K562 (cell line): ENCODE measurements around the gene TNPO3. TPM values are rescaled to one million over a fixed set of nuclear protein-coding genes. Genes with fewer than 3 reads are reported as not detected.

Experiments
- ATF1 ChIP-seq, 2 experiments: fragments of 450-650 bp in 1 of 2; IDR thresholded peaks; 2 replicates each; pipeline ENCODE4 v1.6.1; 2016; ENCODE audit warnings: missing compliant biosample characterization in 1 of 2, missing genetic modification characterization in 1 of 2
- CC2D1A ChIP-seq: fragments of 450-650 bp; IDR thresholded peaks from 2 replicates; pipeline ENCODE4 v1.6.1; 2017; ENCODE audit warnings: mild to moderate bottlenecking
- CREBBP ChIP-seq: IDR thresholded peaks from one replicate; pipeline ENCODE4 v1.6.1; 2012; ENCODE audit warnings: low read depth, mild to moderate bottlenecking, control low read depth, inconsistent platforms, low read length
- DMBX1 ChIP-seq: fragments of 250-450 bp; sonication (Bioruptor Pico); IDR thresholded peaks from 2 replicates; pipeline ENCODE4 v1.8.0; 2022; ENCODE audit warnings: inconsistent platforms, mild to moderate bottlenecking, moderate library complexity, borderline replicate concordance
- FOXJ3 ChIP-seq: sonication (generic); formaldehyde crosslinking; IDR thresholded peaks from 2 replicates; pipeline ENCODE4 v1.4.0; 2020; ENCODE audit warnings: mild to moderate bottlenecking, missing genetic modification reagents
- HMGN3 ChIP-seq: IDR thresholded peaks from 2 replicates; pipeline ENCODE4 v1.6.1; 2011; ENCODE audit warnings: borderline replicate concordance, low read depth, mild to moderate bottlenecking, mixed read lengths, low read length; ENCODE audit not compliant: insufficient read length; ENCODE audit errors: extremely low read depth
- HNRNPUL1 ChIP-seq: fragments of 200-400 bp; formaldehyde crosslinking; IDR thresholded peaks from 2 replicates; pipeline ENCODE4 v1.6.1; 2017; ENCODE audit warnings: low read length
- KDM5B ChIP-seq: fragments of 200-600 bp; sonication (generic); IDR thresholded peaks from 2 replicates; pipeline ENCODE4 v1.6.1; 2012; ENCODE audit warnings: low read depth, mild to moderate bottlenecking, moderate library complexity, low read length, control low read depth, inconsistent platforms; ENCODE audit not compliant: insufficient replicate concordance
- KLF10 ChIP-seq: fragments of 250-450 bp; sonication (Bioruptor Pico); IDR thresholded peaks from 2 replicates; pipeline ENCODE4 v1.6.1; 2021; ENCODE audit warnings: matching md5 sums
- MCM5 ChIP-seq: fragments of 450-650 bp; IDR thresholded peaks from 2 replicates; pipeline ENCODE4 v1.6.1; 2016; ENCODE audit warnings: low read depth
- NR1H2 ChIP-seq: sonication (generic); formaldehyde crosslinking; IDR thresholded peaks from 2 replicates; pipeline ENCODE4 v1.4.0; 2020; ENCODE audit warnings: mild to moderate bottlenecking, missing genetic modification reagents
- PHF21A ChIP-seq: fragments of 450-650 bp; IDR thresholded peaks from 2 replicates; pipeline ENCODE4 v1.6.1; 2017; ENCODE audit warnings: low read depth, borderline replicate concordance
- PRMT5 ChIP-seq: sonication (generic); formaldehyde crosslinking; IDR thresholded peaks from 2 replicates; pipeline ENCODE4 v1.5.0; 2020; ENCODE audit warnings: missing genetic modification reagents
- SIRT6 ChIP-seq: IDR thresholded peaks from one replicate; pipeline ENCODE4 v1.6.1; 2012; ENCODE audit warnings: low read depth, mild to moderate bottlenecking, control low read depth, inconsistent platforms, low read length, moderate library complexity
- ZBTB49 ChIP-seq: sonication (generic); formaldehyde crosslinking; IDR thresholded peaks from 2 replicates; pipeline ENCODE4 v1.8.0; 2022; ENCODE audit warnings: missing genetic modification reagents, mild to moderate bottlenecking, borderline replicate concordance
- ZFP36 ChIP-seq: fragments of 150-350 bp; IDR thresholded peaks from 2 replicates; pipeline ENCODE4 v1.6.1; 2018; ENCODE audit warnings: low read length, low read depth; ENCODE audit not compliant: partially characterized antibody
- ZKSCAN1 ChIP-seq: fragments of 150-350 bp; IDR thresholded peaks from 2 replicates; pipeline ENCODE4 v1.6.1; 2016; ENCODE audit warnings: low read depth, low read length
- ZNF263 ChIP-seq: sonication (generic); formaldehyde crosslinking; IDR thresholded peaks from 2 replicates; pipeline ENCODE4 v1.8.0; 2022; ENCODE audit warnings: mild to moderate bottlenecking, missing genetic modification reagents, borderline replicate concordance
- ZNF507 ChIP-seq: conservative IDR thresholded peaks from 2 replicates; pipeline ENCODE4 v1.6.1; 2017; ENCODE audit warnings: missing genetic modification characterization, missing compliant biosample characterization
- ZNF561 ChIP-seq: fragments of 450-650 bp; formaldehyde crosslinking; conservative IDR thresholded peaks from 2 replicates; pipeline ENCODE4 v1.4.0; 2020; ENCODE audit warnings: mild to moderate bottlenecking, moderate library complexity
- polyA plus RNA-seq, 8 experiments: library from polyadenylated mRNA; depleted of rRNA in 4 of 8; stranded (reverse) in 5 of 8; unstranded in 3 of 8; fragments of >200 nt; fragmentation: Nextera tagmentation in 2 of 8; fragmentation: Illumina TruSeq in 1 of 8; extraction: Ambion mirVana in 2 of 8; extraction: Trizol in 1 of 8; gene quantifications; 2 replicates each; pipeline versions ENCODE4 v1.2.1 to v1.2.3, GENCODE V29; 2011 to 2014; ENCODE audit warnings: inconsistent platforms in 1 of 8, missing spikeins in 1 of 8
- total RNA-seq, 7 experiments: library from RNA; depleted of rRNA in 6 of 7; stranded (reverse); fragments of >200 nt in 6 of 7; fragmentation: Illumina TruSeq in 2 of 7; extraction: Trizol in 2 of 7; gene quantifications; 2 replicates each; pipeline versions ENCODE4 v1.2.1 to v1.2.3, GENCODE V29; 2011 to 2021; ENCODE audit warnings: low replicate concordance in 1 of 7
- TF ChIP-seq, protein P1 (sequence below): fragments of 250-450 bp; sonication (Bioruptor Pico); IDR thresholded peaks from 2 replicates; pipeline ENCODE4 v1.8.0; 2022; ENCODE audit warnings: moderate library complexity, mild to moderate bottlenecking, inconsistent platforms
- TF ChIP-seq, protein P2 (sequence below), 3 experiments: fragments of 200-800 bp in 1 of 3; fragments of 250-450 bp in 1 of 3; fragments of 450-650 bp in 1 of 3; sonication (Bioruptor Pico) in 1 of 3; sonication (Bioruptor generic) in 1 of 3; formaldehyde crosslinking in 1 of 3; IDR thresholded peaks; 2 replicates each; pipeline versions ENCODE4 v1.6.1 to v1.8.0; 2016 to 2022; ENCODE audit warnings: mild to moderate bottlenecking in 2 of 3, missing genetic modification characterization in 2 of 3, missing compliant biosample characterization in 1 of 3, moderate library complexity in 1 of 3

Gene TNPO3
- total and polyA plus RNA-seq, 9 of the 15 experiments (the other 6 are each of a cell fraction or from before 2014, with no cell fraction given): 35.8 to 125 (median 110) TPM

DNA sequence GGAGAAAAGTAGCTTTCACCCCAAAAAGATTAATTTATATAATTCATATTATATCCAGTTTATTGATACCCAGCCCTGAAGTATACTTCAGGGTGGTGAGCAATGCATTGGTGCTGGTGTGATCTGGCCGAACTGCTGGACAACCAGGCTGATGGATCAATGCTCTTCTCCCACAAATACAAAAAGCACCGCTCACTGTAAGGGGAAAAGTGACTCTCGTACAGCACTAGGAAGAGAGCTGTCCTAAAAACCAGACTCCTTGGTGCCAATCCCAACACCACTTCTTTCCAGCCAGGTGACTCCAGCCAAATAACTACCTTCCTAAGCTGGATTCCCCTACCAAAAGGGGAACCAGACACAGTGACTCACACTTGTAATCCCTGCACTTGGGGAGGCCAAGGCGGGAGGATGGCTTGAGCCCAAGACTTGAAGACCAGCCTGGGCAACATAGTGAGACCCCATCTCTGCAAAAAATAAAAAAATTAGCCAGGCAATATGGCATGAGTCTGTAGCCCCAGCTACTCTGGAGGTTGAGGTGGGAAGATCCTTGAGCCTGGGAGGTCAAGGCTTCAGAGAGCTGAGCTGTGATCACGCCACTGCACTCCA is 13.1 kb upstream of the TNPO3 start (continued):
- TF ChIP-seq DMBX1 (CRISPR knock-in tag): no peak; the same call in 1 of the 2 replicates
- TF ChIP-seq, protein P1, sequence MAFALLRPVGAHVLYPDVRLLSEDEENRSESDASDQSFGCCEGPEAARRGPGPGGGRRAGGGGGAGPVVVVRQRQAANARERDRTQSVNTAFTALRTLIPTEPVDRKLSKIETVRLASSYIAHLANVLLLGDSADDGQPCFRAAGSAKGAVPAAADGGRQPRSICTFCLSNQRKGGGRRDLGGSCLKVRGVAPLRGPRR (CRISPR knock-in tag): no peak
- no peak for TF ChIP-seq NR1H2 (CRISPR knock-in tag)
- TF ChIP-seq, protein P2, sequence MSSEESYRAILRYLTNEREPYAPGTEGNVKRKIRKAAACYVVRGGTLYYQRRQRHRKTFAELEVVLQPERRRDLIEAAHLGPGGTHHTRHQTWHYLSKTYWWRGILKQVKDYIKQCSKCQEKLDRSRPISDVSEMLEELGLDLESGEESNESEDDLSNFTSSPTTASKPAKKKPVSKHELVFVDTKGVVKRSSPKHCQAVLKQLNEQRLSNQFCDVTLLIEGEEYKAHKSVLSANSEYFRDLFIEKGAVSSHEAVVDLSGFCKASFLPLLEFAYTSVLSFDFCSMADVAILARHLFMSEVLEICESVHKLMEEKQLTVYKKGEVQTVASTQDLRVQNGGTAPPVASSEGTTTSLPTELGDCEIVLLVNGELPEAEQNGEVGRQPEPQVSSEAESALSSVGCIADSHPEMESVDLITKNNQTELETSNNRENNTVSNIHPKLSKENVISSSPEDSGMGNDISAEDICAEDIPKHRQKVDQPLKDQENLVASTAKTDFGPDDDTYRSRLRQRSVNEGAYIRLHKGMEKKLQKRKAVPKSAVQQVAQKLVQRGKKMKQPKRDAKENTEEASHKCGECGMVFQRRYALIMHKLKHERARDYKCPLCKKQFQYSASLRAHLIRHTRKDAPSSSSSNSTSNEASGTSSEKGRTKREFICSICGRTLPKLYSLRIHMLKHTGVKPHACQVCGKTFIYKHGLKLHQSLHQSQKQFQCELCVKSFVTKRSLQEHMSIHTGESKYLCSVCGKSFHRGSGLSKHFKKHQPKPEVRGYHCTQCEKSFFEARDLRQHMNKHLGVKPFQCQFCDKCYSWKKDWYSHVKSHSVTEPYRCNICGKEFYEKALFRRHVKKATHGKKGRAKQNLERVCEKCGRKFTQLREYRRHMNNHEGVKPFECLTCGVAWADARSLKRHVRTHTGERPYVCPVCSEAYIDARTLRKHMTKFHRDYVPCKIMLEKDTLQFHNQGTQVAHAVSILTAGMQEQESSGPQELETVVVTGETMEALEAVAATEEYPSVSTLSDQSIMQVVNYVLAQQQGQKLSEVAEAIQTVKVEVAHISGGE (CRISPR knock-in tag; IDR thresholded peaks at IDR 0.05): peak in 1 of 3 experiments; percentile 36; a peak in 2 of 6 replicates
- TF ChIP-seq ATF1 (CRISPR knock-in tag; IDR thresholded peaks at IDR 0.05): no peak
- no peak for TF ChIP-seq ATF1 (tag; IDR thresholded peaks at IDR 0.05)
- TF ChIP-seq ZBTB49: no peak
- TF ChIP-seq ZNF561 (CRISPR knock-in tag): no peak
- no peak for TF ChIP-seq KDM5B
- no peak for TF ChIP-seq FOXJ3 (CRISPR knock-in tag)
- TF ChIP-seq PRMT5: no peak
- TF ChIP-seq KLF10: no peak
- no peak for TF ChIP-seq ZKSCAN1
- TF ChIP-seq HMGN3: no peak
- TF ChIP-seq PHF21A: no peak
- TF ChIP-seq ZFP36: no peak
- no peak for TF ChIP-seq HNRNPUL1
- no peak for TF ChIP-seq SIRT6
- peak; percentile 58; the same call in 1 of the 2 replicates for TF ChIP-seq ZNF263 (CRISPR knock-in tag)
- no peak for TF ChIP-seq ZNF507 (tag)
- TF ChIP-seq MCM5: no peak
- TF ChIP-seq CREBBP: no peak
- peak; percentile 31; the same call in 1 of the 2 replicates for TF ChIP-seq CC2D1A
